Endothelial cell of umbilical vein (primary cell): ENCODE measurements around the gene SHISA2. TPM values are rescaled to one million over a fixed set of nuclear protein-coding genes. Genes with fewer than 3 reads are reported as not detected.

Source experiments
- BruUV-seq: library from RNA; stranded (reverse); fragments of 400-500 nt; replicated peaks from 2 replicates; lab custom pipeline; 2021; lab: Mats Ljungman, UMichigan
- CTCF ChIA-PET: fragments of 300-600, 350-600 bp; sonication (Branson Sonifier 250); formaldehyde crosslinking; loops from one replicate; lab custom pipeline; 2021; ENCODE audit warnings: antibody characterized with exemption, inconsistent platforms; lab: Charles Lee
- POLR2A ChIA-PET: fragments of 300-600, 350-600 bp; sonication (Branson Sonifier 250); formaldehyde crosslinking; loops from one replicate; lab custom pipeline; 2021; ENCODE audit warnings: antibody characterized with exemption, inconsistent platforms; lab: Charles Lee
- DNase-seq: peaks from one replicate; pipeline ENCODE4 v3.0.0-alpha.2; 2011; ENCODE audit warnings: low read depth, low spot score
- FAIRE-seq: peaks from 2 replicates; lab custom pipeline; 2011; peaks lifted over from hg19 to GRCh38; lab: Jason Lieb, UNC
- H2AFZ ChIP-seq: 2 replicates; pipeline ENCODE4 v1.6.0; 2012; ENCODE audit warnings: low read depth, low read length, control low read depth, inconsistent platforms
- H3K27ac ChIP-seq: 2 replicates; pipeline ENCODE4 v1.5.1; 2011; ENCODE audit warnings: low read depth, mild to moderate bottlenecking, control low read depth, low read length, moderate library complexity; ENCODE audit not compliant: insufficient read depth
- H3K27me3 ChIP-seq, 2 experiments: 2 replicates each; pipeline versions ENCODE4 v1.6.0 to v1.6.1; 2011; ENCODE audit warnings: low read length in 2 of 2, mixed read lengths in 1 of 2; ENCODE audit not compliant: control insufficient read depth in 2 of 2, insufficient read depth in 2 of 2
- H3K36me3 ChIP-seq, 2 experiments: 2 replicates in 1 of 2; 3 replicates in 1 of 2; pipeline ENCODE4 v1.5.1; 2011; ENCODE audit warnings: low read length in 2 of 2, mild to moderate bottlenecking in 1 of 2, moderate library complexity in 1 of 2; ENCODE audit not compliant: control insufficient read depth in 2 of 2, insufficient read depth in 2 of 2; ENCODE audit errors: extremely low read depth in 1 of 2
- H3K4me1 ChIP-seq: 3 replicates; pipeline ENCODE4 v1.5.1; 2011; ENCODE audit warnings: mild to moderate bottlenecking, low read length; ENCODE audit not compliant: control insufficient read depth, insufficient read depth; ENCODE audit errors: extremely low read depth
- H3K4me2 ChIP-seq: 2 replicates; pipeline ENCODE4 v1.6.1; 2011; ENCODE audit warnings: low read length, control low read depth, mixed read lengths; ENCODE audit not compliant: insufficient read depth
- H3K4me3 ChIP-seq, 3 experiments: fragments of 200-600 bp in 1 of 3; sonication (generic), shearing (Covaris generic) in 1 of 3; replicated peaks in 1 of 3; 2 replicates each; pipeline ENCODE4 v1.5.1; 2011 to 2016; ENCODE audit warnings: control low read depth in 3 of 3, low read length in 3 of 3, mild to moderate bottlenecking in 2 of 3, inconsistent platforms in 1 of 3, low read depth in 1 of 3, moderate library complexity in 1 of 3; ENCODE audit not compliant: insufficient read depth in 1 of 3
- H3K79me2 ChIP-seq: 2 replicates; pipeline ENCODE4 v1.6.0; 2012; ENCODE audit warnings: low read length, inconsistent platforms; ENCODE audit not compliant: control insufficient read depth, insufficient read depth
- H3K9ac ChIP-seq: replicated peaks from 2 replicates; pipeline ENCODE3; 2011; ENCODE audit warnings: low read length, control low read depth; ENCODE audit not compliant: insufficient read depth; ENCODE audit errors: extremely low read depth
- H3K9me1 ChIP-seq: replicated peaks from 3 replicates; pipeline ENCODE4 v1.6.0; 2011; ENCODE audit warnings: mild to moderate bottlenecking, low read length; ENCODE audit not compliant: control insufficient read depth, insufficient read depth; ENCODE audit errors: extremely low read depth
- H3K9me3 ChIP-seq: replicated peaks from 2 replicates; pipeline ENCODE4 v1.5.1; 2012; ENCODE audit warnings: low read length, inconsistent platforms; ENCODE audit not compliant: control insufficient read depth, insufficient read depth
- H4K20me1 ChIP-seq: replicated peaks from 2 replicates; pipeline ENCODE3; 2011; ENCODE audit warnings: mild to moderate bottlenecking, low read length; ENCODE audit not compliant: control insufficient read depth, insufficient read depth; ENCODE audit errors: extremely low read depth
- FOS ChIP-seq: IDR thresholded peaks from 2 replicates; pipeline ENCODE4 v1.6.1; 2011; ENCODE audit warnings: mild to moderate bottlenecking, low read length, moderate library complexity, borderline replicate concordance; ENCODE audit not compliant: insufficient read depth
- JUN ChIP-seq: IDR thresholded peaks from 2 replicates; pipeline ENCODE4 v1.6.1; 2011; ENCODE audit warnings: borderline replicate concordance, low read depth; ENCODE audit not compliant: insufficient read length, insufficient read depth
- dilution Hi-C: fragments of 300-500 bp; cut with MboI; formaldehyde crosslinking; loops from one replicate; pipeline ENCODE4 v1.15.0; 2019; ENCODE audit warnings: low sequenced_read_pairs; ENCODE audit not compliant: extremely low pct_ligation_motif_present
- intact Hi-C: fragments of 100-400 bp; cut with micrococcal nuclease; formaldehyde crosslinking; loops from one replicate; pipeline ENCODE4 v1.10.0; 2022
- polyA plus RNA-seq, 4 experiments: library from polyadenylated mRNA; depleted of rRNA in 3 of 4; stranded (reverse) in 3 of 4; unstranded in 1 of 4; fragments of >200 nt; gene quantifications; 2 replicates each; pipeline versions ENCODE4 v1.2.1 to v1.2.3, GENCODE V29; 2011 to 2012; ENCODE audit warnings: missing spikeins in 1 of 4
- total RNA-seq: library from RNA; stranded (reverse); gene quantifications from 2 replicates; pipeline ENCODE4 v1.2.3, GENCODE V29; 2021
- TF ChIP-seq, protein P1 (sequence below), 2 donors: IDR thresholded peaks; 1 replicate in 1 of 2; 2 replicates in 1 of 2; pipeline ENCODE4 v1.5.1; 2011; ENCODE audit warnings: low read length in 2 of 2, mild to moderate bottlenecking in 2 of 2, moderate library complexity in 2 of 2, control low read depth in 1 of 2, inconsistent platforms in 1 of 2, low read depth in 1 of 2; ENCODE audit not compliant: insufficient read depth in 1 of 2; ENCODE audit errors: extremely low read depth in 1 of 2

SHISA2 gene
- total and polyA plus RNA-seq, 2 donors (not counting 3 experiments of a cell fraction or from before 2014, with no cell fraction given), result 1.5 to 2.5 TPM

DNA sequence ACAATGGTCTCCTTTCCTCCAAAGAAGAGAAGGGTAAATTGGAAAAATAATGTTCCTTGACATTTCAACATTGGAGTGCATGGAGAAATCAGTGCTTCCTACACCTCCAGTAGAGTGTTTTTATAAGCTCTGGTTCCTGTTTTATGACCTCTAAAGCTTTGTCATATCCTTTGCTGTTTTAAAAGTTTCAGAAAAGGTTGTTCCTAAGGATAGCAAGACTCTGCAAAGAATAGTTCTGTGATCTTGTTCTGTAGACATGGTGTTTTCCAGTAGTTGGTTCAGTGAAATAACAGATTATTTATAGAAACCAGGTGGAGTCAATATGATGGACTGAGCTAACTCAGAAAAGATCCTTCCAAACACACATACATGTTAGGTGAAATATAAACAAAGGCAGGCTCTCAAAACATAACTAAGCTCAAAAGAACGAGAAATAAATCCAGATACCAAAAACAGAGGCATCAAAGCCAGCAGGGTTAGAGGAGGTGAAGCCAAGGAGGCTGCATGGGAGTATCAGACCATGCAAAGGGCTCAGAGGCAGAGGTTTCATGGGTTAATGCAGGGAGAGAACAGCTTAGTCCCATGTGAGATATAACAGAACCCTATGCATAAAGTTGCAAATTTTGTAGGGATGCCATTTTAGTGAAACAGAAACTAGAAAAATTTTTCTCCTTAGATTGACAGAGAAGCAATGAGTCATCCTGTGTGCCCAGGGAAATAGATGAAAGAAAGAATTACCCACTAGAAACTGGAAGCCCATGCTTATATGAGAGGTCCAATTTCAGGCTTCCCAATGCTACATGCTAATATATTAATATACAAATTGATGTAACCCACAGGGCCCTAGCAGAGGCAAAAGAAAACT, 44.3 kb downstream of the SHISA2 start:
- Histone ChIP-seq H3K9me3 (no peaks in the 10 kb centered on the region), H3K4me1 (peaks cover 19% of the 10 kb centered on the region), H3K9me1 (no peaks in the 10 kb centered on the region), H3K9ac (no peak overlapping the region), H3K4me3 (peak overlapping the region in 2 of 3 experiments; percentile 6 to 35), H2AFZ (peak overlapping the region; percentile 82), H3K27me3 (no peaks in the 10 kb centered on the region), H3K79me2 (no peaks in the 10 kb centered on the region), H3K27ac (peak overlapping the region; percentile 62), H4K20me1 (no peaks in the 10 kb centered on the region), H3K36me3 (no peaks in the 10 kb centered on the region), H3K4me2 (peak overlapping the region; percentile 95)
- peak; percentile 73 for DNase-seq
- intact Hi-C loops (loop anchor here (1.0 kb wide), 1 partner anchor 30 kb away; no protein-coding TSS in a partner anchor), dilution Hi-C loops (no loop called here)
- TF ChIP-seq FOS (peak; percentile 75), JUN (peak; percentile 39)
- TF ChIP-seq, protein P1, sequence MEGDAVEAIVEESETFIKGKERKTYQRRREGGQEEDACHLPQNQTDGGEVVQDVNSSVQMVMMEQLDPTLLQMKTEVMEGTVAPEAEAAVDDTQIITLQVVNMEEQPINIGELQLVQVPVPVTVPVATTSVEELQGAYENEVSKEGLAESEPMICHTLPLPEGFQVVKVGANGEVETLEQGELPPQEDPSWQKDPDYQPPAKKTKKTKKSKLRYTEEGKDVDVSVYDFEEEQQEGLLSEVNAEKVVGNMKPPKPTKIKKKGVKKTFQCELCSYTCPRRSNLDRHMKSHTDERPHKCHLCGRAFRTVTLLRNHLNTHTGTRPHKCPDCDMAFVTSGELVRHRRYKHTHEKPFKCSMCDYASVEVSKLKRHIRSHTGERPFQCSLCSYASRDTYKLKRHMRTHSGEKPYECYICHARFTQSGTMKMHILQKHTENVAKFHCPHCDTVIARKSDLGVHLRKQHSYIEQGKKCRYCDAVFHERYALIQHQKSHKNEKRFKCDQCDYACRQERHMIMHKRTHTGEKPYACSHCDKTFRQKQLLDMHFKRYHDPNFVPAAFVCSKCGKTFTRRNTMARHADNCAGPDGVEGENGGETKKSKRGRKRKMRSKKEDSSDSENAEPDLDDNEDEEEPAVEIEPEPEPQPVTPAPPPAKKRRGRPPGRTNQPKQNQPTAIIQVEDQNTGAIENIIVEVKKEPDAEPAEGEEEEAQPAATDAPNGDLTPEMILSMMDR (IDR thresholded peaks at IDR 0.05; ENCODE audit: extremely low read depth in 1 of 2, insufficient read depth in 1 of 2, low read depth in 1 of 2, low read length in 2 of 2), result no peak
- no TSS peak for BruUV-seq
- CTCF ChIA-PET, result interaction anchor here (0.7 to 1.5 kb wide), 9 partner anchors 9 to 438 kb away, joined by 3 to 11 read pairs (median 3); no protein-coding TSS in a partner anchor
- POLR2A ChIA-PET, result no interaction called here
- FAIRE-seq, result peak; percentile 77

Other genes starting within 250 kb of the SHISA2 start
- 36.4 and 38.3 TPM in 2 replicates for gene RNF6, start 170.3 kb upstream of the SHISA2 start, total RNA-seq
- 9.4 and 12.7 TPM in 2 replicates for gene RNF6, start 170.3 kb upstream of the SHISA2 start, polyA plus RNA-seq
- 11.9 and 13.3 TPM in 2 replicates for gene CDK8, start 202.1 kb upstream of the SHISA2 start, total RNA-seq
- 11.5 and 12.2 TPM in 2 replicates for gene CDK8, start 202.1 kb upstream of the SHISA2 start, polyA plus RNA-seq